ENCODE results near the gene TSTD1. TPM values are rescaled to one million over a fixed set of nuclear protein-coding genes. Genes with fewer than 3 reads are reported as not detected.
A peak's percentile ranks its signal among the peaks of the same experiment; 100 is the strongest.
"Not testable (repeated sequence)": the region's sequence is repeated elsewhere in the genome, so short reads cannot be mapped to it uniquely, and the experiment has no call there.

TSTD1 gene
- total and polyA plus RNA-seq, 8 donors: 35.1 to 73.5 (median 45.7) TPM

DNA sequence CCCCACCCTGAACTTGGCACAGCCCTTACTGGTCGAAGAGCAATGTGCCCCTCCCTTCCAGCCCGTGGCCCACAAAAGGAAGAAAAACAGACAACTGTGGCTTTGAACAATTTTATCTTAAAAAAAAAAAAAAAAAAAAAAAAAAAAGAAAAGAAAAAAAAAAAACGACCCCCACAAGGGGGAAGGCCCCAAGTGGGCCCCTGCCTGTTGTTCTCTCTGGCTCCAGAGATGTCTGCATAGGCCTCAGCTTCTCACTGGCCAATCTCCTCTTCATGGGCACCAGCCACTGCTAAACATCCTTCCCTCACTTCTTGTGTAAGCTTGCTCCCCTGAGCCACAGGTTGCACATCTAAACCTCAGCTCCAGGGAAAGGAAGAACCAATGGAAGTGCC lies 386 bp upstream of the TSTD1 start:
- Histone ChIP-seq H3K27me3 (no peaks in the 10 kb centered on the region), H3K9me3 (no peaks in the 10 kb centered on the region), H3K36me3 (peaks cover 0 to 54% of the 10 kb centered on the region in 2 donors), H3K4me1 (peaks cover 7 to 44% of the 10 kb centered on the region in 2 donors), H3K27ac (peak overlapping the region; percentile 13 to 66), H3K4me3 (peak overlapping the region; percentile 56 to 61)
- DNase-seq (no peak), ATAC-seq (peak; percentile 2)
- intact Hi-C loops (cut with DNase I): no loop called here
- TF ChIP-seq, protein P1, sequence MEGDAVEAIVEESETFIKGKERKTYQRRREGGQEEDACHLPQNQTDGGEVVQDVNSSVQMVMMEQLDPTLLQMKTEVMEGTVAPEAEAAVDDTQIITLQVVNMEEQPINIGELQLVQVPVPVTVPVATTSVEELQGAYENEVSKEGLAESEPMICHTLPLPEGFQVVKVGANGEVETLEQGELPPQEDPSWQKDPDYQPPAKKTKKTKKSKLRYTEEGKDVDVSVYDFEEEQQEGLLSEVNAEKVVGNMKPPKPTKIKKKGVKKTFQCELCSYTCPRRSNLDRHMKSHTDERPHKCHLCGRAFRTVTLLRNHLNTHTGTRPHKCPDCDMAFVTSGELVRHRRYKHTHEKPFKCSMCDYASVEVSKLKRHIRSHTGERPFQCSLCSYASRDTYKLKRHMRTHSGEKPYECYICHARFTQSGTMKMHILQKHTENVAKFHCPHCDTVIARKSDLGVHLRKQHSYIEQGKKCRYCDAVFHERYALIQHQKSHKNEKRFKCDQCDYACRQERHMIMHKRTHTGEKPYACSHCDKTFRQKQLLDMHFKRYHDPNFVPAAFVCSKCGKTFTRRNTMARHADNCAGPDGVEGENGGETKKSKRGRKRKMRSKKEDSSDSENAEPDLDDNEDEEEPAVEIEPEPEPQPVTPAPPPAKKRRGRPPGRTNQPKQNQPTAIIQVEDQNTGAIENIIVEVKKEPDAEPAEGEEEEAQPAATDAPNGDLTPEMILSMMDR (IDR thresholded peaks at IDR 0.05): no peak

DNA sequence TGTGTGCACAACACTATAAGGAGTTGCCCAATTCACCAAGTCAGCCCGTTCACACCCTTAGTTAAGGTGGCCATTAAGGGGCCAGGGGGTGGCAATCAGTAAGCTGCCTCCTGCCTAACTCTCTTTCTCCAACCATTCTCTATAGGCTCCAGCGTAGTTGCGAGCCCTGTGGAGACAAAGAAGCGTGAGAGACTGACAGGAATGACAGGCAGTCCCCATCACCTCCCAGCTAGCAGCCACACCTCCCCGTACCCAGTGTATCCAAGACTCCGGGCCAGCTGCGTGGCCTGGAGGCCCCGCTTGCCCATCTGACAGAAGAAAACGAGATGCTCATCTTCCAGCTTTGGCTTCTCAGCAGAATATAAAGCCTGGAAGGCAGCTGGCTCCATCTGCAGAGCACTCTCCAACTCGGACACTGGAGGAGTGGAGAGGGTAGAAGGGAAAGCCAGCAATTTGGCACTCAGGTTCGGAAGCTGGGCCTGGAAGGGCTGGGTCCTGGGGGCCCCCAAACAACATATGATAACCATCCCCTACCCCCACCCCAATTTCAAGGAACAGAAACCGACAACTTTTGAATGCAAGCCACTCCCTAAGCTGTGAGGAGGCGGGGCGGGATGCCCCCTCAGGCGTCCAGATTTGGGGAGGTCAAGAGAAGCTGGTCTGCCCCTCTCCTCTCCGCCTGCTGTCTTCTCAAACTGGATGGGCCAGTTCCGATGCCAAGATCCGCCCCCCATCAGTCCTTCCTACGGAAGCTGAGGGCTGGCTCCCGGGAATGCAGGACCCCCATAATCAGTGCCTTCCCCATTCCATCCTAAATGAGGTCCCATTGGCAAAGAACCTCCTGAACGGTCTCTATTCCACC lies 872 bp downstream of the TSTD1 start:
- H3K27me3 ChIP-seq: no peaks in the 10 kb centered on the region
- peak overlapping the region in 1 of 2 donors; percentile 66 for H3K27ac ChIP-seq
- H3K9me3 ChIP-seq: no peaks in the 10 kb centered on the region
- ATAC-seq (peak; percentile 44), DNase-seq (peak in 1 of 4 donors; percentile 40)
- TF ChIP-seq, protein P1 (IDR thresholded peaks at IDR 0.05): no peak
- peaks cover 0 to 51% of the 10 kb centered on the region in 2 donors for H3K36me3 ChIP-seq
- H3K4me3 ChIP-seq: peak overlapping the region; percentile 56 to 61
- intact Hi-C loops (cut with DNase I): no loop called here
- H3K4me1 ChIP-seq: peaks cover 2 to 34% of the 10 kb centered on the region in 2 donors

DNA sequence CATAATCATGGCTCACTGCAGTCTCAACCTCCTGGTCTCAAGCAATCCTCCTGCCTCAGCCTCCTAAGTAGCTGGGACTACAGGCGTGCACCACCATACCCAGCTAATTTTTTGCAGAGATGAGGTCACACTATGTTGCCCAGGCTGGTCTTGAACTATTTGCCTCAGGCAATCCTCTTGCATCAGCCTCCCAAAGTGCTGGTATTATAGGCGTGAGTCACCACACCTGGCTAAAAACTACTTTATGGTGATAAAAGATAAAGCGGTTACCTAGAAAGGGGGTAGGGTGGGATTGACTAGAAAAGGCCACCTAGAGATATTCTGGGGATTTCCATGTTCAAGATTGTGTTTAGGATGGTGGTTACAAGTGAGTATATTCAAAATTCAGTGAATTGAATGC lies 5.0 kb downstream of the TSTD1 start:
- no peaks in the 10 kb centered on the region for H3K27me3 ChIP-seq
- ATAC-seq (no peak), DNase-seq (no peak)
- no peaks in the 10 kb centered on the region for H3K9me3 ChIP-seq
- intact Hi-C loops (cut with DNase I): no loop called here
- peaks cover 2 to 24% of the 10 kb centered on the region in 2 donors for H3K4me1 ChIP-seq
- H3K4me3 ChIP-seq: no peak overlapping the region
- H3K36me3 ChIP-seq: peaks cover 0 to 10% of the 10 kb centered on the region in 2 donors
- TF ChIP-seq, protein P1 (IDR thresholded peaks at IDR 0.05): no peak
- H3K27ac ChIP-seq: no peak overlapping the region

DNA sequence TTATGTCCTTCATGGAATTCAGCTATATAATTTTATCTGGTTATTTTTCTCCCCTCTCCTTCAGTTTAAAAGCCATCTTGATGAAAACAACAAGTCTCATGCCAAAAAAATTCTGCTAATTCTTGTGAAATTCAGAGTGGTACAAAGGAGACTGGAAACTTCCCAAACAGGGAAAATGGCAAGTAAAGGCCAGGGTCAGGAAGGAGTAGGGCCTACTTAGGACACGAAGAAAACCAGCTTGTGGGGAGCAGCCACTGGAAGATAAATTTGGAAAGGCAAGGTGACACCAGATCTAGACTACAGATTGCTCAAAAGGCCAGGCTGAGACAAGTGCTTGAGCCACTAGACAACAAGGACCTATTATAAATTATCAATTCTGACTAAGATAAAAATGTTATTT lies 6.4 kb downstream of the TSTD1 start:
- H3K4me1 ChIP-seq: peaks cover 0 to 11% of the 10 kb centered on the region in 2 donors
- DNase-seq (no peak), ATAC-seq (no peak)
- H3K9me3 ChIP-seq: no peaks in the 10 kb centered on the region
- H3K27ac ChIP-seq: no peak overlapping the region
- H3K27me3 ChIP-seq: no peaks in the 10 kb centered on the region
- intact Hi-C loops (cut with DNase I): no loop called here
- TF ChIP-seq, protein P1 (IDR thresholded peaks at IDR 0.05): no peak
- no peak overlapping the region for H3K4me3 ChIP-seq
- no peaks in the 10 kb centered on the region for H3K36me3 ChIP-seq

DNA sequence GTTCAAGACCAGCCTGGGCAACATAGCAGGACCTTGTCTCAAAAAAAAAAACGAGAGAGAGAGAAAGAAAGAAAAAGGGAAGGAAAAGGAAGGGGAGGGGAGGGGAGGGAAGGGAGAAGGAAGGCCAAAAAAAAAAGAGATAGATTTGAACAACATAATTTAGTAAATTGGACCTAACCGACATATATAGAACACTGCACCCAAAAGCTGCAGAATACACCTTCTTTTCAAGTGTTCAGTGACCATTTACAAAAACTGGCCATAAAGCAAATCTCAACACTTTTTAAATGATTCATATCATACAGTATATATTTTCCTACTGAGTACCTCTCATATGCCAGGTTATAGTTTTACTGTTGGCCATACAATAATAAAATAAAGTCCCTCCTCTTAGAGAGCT lies 6.9 kb downstream of the TSTD1 start:
- Histone ChIP-seq H3K27me3 (no peaks in the 10 kb centered on the region), H3K9me3 (no peaks in the 10 kb centered on the region), H3K36me3 (no peaks in the 10 kb centered on the region), H3K27ac (no peak overlapping the region), H3K4me3 (no peak overlapping the region), H3K4me1 (peaks cover 0 to 11% of the 10 kb centered on the region in 2 donors)
- intact Hi-C loops (cut with DNase I): no loop called here
- DNase-seq (no peak), ATAC-seq (no peak)
- TF ChIP-seq, protein P1 (IDR thresholded peaks at IDR 0.05): no peak

DNA sequence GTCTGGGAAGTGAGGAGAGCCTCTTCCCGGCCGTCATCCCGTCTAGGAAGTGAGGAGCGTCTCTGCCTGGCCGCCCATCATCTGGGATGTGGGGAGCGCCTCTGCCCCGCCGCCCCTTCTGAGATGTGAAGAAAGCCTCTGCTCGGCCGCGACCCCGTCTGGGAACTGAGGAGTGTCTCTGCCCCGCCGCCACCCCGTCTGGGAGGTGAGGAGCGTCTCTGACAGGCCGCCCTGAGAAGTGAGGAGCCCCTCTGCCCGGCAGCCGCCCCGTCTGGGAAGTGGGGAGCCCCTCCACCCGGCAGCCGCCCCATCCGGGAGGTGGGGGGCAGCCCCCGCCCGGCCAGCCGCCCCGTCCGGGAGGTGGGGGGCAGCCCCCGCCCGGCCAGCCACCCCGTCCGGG lies 9.3 kb downstream of the TSTD1 start:
- ATAC-seq; H3K9me3 ChIP-seq; intact Hi-C loops (cut with DNase I); H3K27me3 ChIP-seq; H3K27ac ChIP-seq; H3K36me3 ChIP-seq; H3K4me3 ChIP-seq; DNase-seq: not testable (repeated sequence)
- peaks cover 0 to 11% of the 10 kb centered on the region in 2 donors for H3K4me1 ChIP-seq

DNA sequence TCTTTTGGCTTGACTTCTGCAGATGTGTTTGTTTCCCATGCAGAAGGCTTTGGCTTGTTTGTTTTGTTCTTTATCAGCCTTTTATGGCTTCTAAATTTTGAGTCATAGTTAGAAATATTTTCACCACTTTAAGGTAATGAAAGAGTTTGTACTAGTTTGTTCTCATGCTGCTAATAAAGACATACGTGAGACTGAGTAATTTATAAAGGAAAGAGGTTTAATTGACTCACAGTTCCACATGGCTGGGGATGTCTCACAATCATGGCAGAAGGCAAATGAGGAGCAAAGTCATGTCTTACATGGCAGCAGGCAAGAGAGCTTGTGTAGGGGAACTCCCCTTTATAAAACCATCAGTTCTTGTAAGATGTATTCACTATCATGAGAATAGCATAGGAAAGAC lies 11.8 kb downstream of the TSTD1 start:
- H3K36me3 ChIP-seq; DNase-seq; H3K27me3 ChIP-seq; intact Hi-C loops (cut with DNase I); H3K4me1 ChIP-seq; H3K4me3 ChIP-seq; H3K9me3 ChIP-seq; H3K27ac ChIP-seq; ATAC-seq: not testable (repeated sequence)

DNA sequence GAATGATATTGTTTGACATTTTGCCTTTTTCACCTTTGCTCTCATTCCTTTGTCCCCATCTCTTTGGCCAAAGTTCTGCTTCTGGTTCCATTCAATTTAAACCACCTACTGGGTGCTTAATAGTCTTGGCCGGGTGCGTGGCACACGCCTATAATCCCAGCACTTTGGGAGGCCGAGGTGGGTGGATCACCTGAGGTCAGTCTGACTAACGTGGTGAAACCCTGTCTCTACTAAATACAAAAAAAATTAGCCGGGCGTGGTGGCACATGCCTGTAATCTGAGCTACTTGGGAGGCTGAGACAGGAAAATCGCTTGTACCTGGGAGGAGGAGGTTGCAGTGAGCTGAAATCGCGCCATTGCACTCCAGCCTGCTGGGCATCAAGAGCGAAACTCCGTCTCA lies 16.3 kb downstream of the TSTD1 start:
- H3K27me3 ChIP-seq; H3K27ac ChIP-seq; H3K4me3 ChIP-seq; H3K9me3 ChIP-seq; ATAC-seq; intact Hi-C loops (cut with DNase I); DNase-seq; H3K36me3 ChIP-seq: not testable (repeated sequence)
- peaks cover 8 to 30% of the 10 kb centered on the region in 2 donors for H3K4me1 ChIP-seq
